ENCODE results near the gene FBXO2. TPM values are rescaled to one million over a fixed set of nuclear protein-coding genes. Genes with fewer than 3 reads are reported as not detected.

Gene FBXO2
- total RNA-seq, 1 experiment from 2014 or later: 81.1 TPM

- POLR2A ChIA-PET: no interaction called here
- Histone ChIP-seq H3K27ac (ENCODE audit: low read depth, low read length) (no peak overlapping the region), H3K79me2 (ENCODE audit: insufficient read depth, low read length) (no peaks in the 10 kb centered on the region), H3K27me3 (ENCODE audit: insufficient read depth, low read length) (no peaks in the 10 kb centered on the region), H3K4me3 (replicated peaks in 1 of 2; ENCODE audit: low read depth in 1 of 2, low read length in 2 of 2) (no peak overlapping the region), H2AFZ (ENCODE audit: low read depth, low read length, poor library complexity, severe bottlenecking) (no peak overlapping the region), H3K9ac (ENCODE audit: low read length) (no peak overlapping the region), H3K36me3 (ENCODE audit: control insufficient read depth in 1 of 2, insufficient read depth in 2 of 2, low read length in 2 of 2) (no peaks in the 10 kb centered on the region), H4K20me1 (ENCODE audit: insufficient read depth) (no peaks in the 10 kb centered on the region), H3K4me1 (ENCODE audit: control insufficient read depth in 1 of 2, insufficient read depth in 2 of 2, low read length in 2 of 2) (no peaks in the 10 kb centered on the region), H3K9me2 (ENCODE audit: insufficient read depth) (no peaks in the 10 kb centered on the region), H3K4me2 (ENCODE audit: low read length) (no peak overlapping the region), H3K9me3 (ENCODE audit: control insufficient read depth in 1 of 2, insufficient read depth in 1 of 2, low read depth in 1 of 2, low read length in 2 of 2) (no peaks in the 10 kb centered on the region)
- intact Hi-C loops (cut with micrococcal nuclease): no loop called here
- TF ChIP-seq ELF1 (IDR thresholded peaks at IDR 0.05; ENCODE audit: borderline replicate concordance, low read depth) (no peak), SIN3A (IDR thresholded peaks at IDR 0.05; ENCODE audit: low read depth) (no peak), EGR1 (IDR thresholded peaks at IDR 0.05; ENCODE audit: low read depth) (no peak), CEBPB (IDR thresholded peaks at IDR 0.05; ENCODE audit: low read depth) (no peak), ZNF274 (IDR thresholded peaks at IDR 0.05; ENCODE audit: low read depth, low read length) (no peak), TCF7L2 (IDR thresholded peaks at IDR 0.05; ENCODE audit: borderline replicate concordance, extremely low read depth, insufficient read depth, insufficient read length) (no peak), POLR2AphosphoS5 (IDR thresholded peaks at IDR 0.05; ENCODE audit: low read depth, low read length) (no peak), EZH2phosphoT487 (IDR thresholded peaks at IDR 0.05; ENCODE audit: borderline replicate concordance) (no peak), CTCF (IDR thresholded peaks at IDR 0.05 in 2 of 3, conservative IDR thresholded peaks at IDR 0.05 in 1 of 3; ENCODE audit: borderline replicate concordance in 1 of 3, insufficient read depth in 1 of 3, low read depth in 2 of 3, low read length in 2 of 3) (no peak), ZFX (IDR thresholded peaks at IDR 0.05) (no peak), CBX3 (IDR thresholded peaks at IDR 0.05; ENCODE audit: low read depth) (no peak), SRF (IDR thresholded peaks at IDR 0.05; ENCODE audit: low read depth) (no peak), MAX (IDR thresholded peaks at IDR 0.05) (no peak), ATF3 (IDR thresholded peaks at IDR 0.05) (no peak)
- no peak for ATAC-seq
- CTCF ChIA-PET: no interaction called here
- RAD21 ChIA-PET (ENCODE audit: low non-redundant PET in 1 of 2, low total read pairs in 2 of 2, uncharacterized antibody in 2 of 2, unreplicated experiment in 2 of 2): interaction anchor here in 1 of 2 experiments (0.6 kb wide), 1 partner anchor 584 kb away, joined by 3 read pairs; no protein-coding TSS in a partner anchor
- DNase-seq (ENCODE audit: low read depth, low spot score): no peak
- no TSS peak for BruUV-seq (replicated peaks)
Measured at GRCh38 chr1:11617741-11618140, 36.5 kb downstream of the FBXO2 start.
